ENCODE data around the gene ARMC8.

The ARMC8 gene

GRCh38 chr3:138308783-138309182 is 121.7 kb downstream of the ARMC8 start:
- DNase-seq (ENCODE audit: low spot score) = no peak

- DNase-seq (ENCODE audit: low spot score) = no peak
Observed at GRCh38 chr3:138310494-138310893, 123.4 kb downstream of the ARMC8 start.

- DNase-seq (ENCODE audit: low spot score) = no peak
Observed at GRCh38 chr3:138314751-138315150, 127.7 kb downstream of the ARMC8 start.

DNA sequence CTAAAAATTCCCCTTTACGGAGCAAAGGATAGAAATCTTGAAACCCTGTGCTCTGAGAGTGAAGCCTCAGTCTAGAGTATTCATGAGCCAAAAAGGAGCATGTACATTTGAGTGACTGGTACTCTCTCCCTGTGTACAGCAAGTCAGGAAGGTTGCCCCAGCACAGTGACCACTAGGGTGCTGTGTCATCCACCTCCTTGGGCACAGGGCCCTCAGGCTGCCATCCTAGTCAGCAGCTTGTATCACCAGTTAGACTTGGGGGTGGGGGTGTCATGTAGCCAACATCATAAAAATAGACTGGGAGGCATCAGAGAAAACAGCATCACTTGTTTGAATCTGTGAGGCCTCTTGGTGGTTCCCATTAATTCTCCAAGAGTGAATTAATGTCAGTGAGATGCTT is 130.6 kb downstream of the ARMC8 start:
- no peak for DNase-seq (ENCODE audit: low spot score)

DNA sequence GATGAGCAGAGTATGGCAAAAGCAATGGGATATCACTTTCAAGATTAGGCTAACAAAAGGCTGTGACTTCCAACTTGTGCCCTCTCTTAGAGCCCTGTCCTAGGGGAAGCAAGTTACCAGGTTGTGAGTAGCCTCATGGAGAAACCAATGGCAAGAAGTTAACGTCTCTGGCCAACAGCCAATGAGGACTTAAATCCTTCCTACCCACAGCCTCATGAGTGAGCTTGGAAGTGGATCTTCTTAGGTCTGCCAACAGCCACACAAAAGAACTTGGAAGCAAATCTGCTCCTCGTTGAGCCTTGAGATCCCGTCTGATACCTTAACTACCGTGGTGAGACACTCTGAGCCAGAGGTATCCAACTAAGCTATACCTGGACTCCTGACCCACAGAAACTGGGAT is 136.9 kb downstream of the ARMC8 start:
- DNase-seq (ENCODE audit: low spot score) = no peak

- no peak for DNase-seq (ENCODE audit: low spot score)
Observed at GRCh38 chr3:138325990-138326389, 138.9 kb downstream of the ARMC8 start.

DNA sequence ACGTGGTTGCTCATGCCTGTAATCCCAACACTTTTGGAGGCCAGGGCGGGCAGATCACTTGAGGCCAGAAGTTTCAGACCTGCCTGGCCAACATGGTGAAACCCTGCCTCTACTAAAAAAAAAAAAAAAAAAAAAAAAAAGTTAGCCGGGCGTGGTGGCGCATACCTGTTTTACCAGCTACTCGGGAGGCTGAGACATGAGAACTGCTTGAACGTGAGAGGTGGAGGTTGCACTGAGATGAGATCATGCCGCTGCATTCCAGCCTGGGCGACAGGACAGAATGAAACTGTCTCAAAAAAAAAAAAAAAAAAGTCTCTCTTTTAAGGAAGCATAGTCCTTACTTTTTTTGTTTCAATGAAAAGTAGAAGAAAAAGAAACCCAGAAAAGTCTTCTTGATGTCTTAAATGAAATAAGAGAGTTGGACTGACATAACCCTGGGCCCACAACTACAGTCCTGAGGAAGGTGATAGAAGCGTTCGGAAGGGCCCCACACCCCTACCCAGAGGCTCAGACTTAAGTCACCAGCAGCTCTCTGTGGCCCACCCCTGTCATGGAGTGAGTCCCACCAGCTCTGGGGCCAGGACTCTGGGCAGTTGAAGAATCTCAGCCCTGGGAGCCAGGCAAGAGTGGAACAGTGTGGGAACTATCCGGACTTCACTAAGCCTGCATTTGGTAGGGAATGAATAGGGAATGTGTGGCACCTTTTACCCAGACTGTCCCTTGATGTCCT is 139.9 kb downstream of the ARMC8 start:
- DNase-seq (ENCODE audit: low spot score) = no peak

GRCh38 chr3:138327831-138328230 is 140.7 kb downstream of the ARMC8 start:
- no peak for DNase-seq (ENCODE audit: low spot score)

DNA sequence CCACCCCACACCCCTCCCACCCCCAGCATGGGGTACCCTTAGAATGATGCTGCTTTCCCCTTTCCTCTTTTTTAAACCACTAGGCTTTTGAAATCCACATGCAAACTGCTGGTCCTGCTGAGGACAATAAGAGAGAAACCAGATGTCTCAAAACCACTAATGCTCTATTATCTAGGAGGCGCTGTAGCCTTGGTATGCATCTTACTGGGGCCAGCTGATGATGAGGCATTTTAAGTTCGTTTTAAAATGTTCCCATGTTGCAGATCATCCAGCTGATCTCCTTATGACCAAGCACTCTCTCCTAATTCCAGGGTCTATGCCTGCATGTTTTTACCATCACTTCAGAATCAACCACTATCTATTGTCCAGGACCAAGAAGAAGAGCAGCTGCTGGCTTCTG is 141.2 kb downstream of the ARMC8 start:
- no peak for DNase-seq (ENCODE audit: low spot score)

DNA sequence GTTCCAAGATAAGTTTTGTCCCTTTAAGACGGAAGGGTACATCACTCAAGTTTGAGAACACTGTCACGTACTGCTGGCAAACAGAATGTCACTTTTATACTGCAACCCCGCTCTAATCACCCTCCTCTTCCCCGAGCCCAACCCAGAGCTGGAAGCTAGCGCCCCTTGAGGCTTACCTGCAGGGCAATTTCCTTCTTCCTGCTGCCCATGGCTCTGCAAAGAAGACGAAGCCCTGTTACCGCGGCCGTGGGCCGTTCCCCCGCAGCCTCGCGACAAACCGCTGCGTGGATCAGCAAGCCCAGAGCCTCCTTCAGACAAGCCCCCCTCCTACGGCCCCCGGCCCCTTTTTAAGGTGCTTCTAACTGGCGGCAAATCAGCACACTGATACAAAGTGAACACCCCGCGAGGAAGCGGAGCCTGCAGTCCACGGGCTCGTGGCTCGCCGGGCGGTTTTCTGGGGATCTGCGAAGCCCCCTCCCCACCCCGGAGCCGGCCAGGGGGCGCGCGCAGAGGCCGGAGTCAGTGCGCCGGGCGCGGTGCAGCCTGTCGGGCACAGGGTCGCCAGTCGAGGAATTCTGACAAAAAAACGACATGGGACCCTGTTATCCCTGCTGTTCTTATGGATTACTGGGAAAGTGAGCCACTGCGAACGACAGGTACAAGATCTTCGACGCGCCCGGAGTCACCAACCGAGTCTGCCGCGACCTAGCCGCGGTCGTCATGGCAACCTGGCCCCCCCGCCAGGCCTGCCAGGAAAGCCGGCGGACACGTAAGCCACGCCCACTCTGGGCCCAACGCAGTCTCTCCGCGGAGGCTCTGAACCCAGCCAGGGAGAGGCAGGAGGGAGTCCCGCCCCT is 142.3 kb downstream of the ARMC8 start, which contains the start of gene NME9:
TSS of gene NME9 (minus strand) at position 725 of the 857 bp plus-strand sequence. CDS start at position 209, 516 bp downstream.
- DNase-seq (ENCODE audit: low spot score) = peak; percentile 87

- DNase-seq (ENCODE audit: low spot score) = no peak
Observed at GRCh38 chr3:138329984-138330293, 142.8 kb downstream of the ARMC8 start.

DNA sequence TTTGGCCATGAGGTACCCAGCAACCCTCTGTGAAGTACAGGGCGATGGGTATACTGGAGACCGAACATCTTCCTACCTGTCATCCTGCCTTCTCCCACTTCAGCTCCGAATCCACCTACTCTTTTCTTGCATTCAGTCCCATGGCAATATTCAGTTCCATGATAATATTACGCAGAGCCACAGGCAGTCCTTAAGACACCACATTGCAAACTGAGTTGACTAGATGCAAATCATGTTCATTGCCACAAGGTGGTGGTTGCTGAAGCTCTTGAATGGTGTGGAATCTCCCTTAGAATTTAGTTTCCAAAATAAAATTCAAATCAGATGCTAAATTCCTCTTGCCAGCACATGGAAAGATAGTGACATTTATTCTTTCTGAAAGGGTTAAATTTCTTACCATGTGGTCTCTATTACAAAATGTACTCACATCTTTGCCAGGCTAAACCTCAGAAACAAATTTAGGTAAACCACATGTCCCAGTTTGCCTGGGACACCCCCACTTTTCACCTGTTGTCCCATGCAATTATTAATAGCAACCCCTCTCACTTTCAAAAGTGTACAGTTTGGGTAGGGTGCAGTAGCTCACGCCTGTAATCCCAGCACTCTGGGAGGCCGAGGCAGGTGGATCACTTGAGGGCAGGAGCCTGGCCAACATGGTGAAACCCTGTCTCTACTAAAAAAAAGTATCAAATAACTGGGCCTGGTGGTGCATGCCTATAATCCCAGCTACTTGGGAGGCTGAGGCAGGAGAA is 144.2 kb downstream of the ARMC8 start:
- DNase-seq (ENCODE audit: low spot score) = no peak

DNA sequence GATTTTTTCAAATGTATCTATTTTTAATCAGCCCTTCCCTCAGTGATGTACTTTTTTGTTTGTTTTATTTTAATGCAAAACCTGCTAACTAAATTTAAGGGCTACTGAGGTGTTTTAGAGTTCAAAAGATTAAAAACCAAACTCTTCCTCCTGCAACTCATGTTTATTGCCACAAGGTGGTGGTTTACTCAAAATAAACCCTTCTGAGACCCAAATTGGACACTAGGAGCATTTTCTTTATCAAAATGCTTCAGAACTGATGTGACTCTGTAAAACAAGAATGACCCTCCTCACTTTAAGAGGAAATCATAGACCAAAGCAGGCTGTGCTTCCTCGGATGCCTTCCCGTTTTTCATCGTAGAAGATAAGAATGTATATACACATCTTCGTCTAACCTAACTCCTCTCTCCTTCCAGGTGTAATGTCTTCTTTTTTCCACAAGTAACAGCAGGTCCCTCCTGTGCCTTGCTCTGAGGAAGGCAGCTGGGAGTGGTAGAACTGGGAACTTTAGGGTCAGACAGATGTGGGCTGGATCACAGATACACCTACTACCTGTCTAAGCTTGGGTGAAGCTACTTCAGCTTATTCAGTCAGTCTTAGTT is 145.5 kb downstream of the ARMC8 start:
- peak; percentile 24 for DNase-seq (ENCODE audit: low spot score)

DNA sequence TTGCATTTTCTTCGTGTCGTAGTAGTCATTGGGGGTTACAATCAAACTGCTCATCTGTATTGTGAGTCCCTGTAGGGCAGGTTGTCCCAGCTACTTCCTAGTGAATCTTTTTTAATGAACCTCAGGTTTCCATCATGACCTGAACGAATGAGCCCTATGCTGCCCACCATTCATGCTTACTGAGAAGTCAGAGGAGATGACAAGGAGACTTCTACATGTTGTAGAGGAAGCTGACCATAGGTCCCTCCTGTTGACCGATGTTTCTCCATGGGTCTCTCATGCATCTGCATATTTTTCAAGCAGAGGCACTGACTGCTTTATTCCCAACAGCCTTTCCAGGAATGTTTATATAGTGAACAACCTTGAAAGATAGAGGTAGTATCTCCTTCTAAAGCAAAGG is 147.5 kb downstream of the ARMC8 start:
- DNase-seq (ENCODE audit: low spot score) = no peak

DNA sequence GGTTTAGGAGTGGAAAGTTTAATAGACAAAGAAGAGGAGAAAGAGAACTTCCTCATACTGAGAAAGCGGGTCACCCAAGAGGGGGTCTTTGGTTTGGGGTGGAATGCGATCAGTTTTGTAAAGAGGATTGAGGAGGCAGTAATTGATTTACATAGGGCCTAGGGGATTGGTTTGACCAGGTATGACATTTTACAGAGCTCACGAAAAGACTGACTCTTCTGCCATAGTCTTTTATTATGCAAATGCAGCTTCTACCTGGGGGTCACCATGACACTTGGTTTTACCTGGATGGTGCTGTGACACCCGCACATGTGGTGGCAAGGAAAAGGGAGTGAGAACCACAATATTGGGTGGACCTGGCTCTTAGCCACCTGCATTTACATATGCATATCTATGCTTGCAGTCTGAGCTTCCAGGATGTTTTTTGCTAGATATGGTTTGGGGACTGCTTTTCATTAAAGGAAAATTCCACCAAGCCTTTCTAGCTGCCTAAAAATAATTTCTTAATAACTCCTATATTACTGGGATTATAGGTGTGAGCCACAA is 149.4 kb downstream of the ARMC8 start:
- no peak for DNase-seq (ENCODE audit: low spot score)

DNA sequence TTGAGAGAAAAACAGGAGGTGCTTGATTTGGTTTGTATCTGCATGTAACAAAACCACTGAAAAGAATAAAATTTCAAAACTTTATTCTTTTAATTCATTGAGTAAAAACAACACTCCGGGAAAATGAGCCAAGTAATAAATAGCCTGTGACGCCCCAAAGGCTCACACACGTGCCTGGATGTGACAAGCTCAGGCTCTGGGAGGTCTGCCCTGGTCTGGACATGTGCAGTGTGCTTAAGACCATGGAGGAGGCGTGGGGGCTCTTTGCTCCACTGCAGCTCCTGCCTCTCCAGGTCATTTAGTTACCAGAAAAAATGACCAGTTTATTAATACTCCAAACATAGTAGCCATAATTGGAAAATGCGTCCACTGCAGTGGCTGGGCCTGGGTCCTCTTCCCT is 151.1 kb downstream of the ARMC8 start:
- DNase-seq (ENCODE audit: low spot score) = no peak

GRCh38 chr3:138338811-138339210 is 151.7 kb downstream of the ARMC8 start:
- DNase-seq (ENCODE audit: low spot score) = no peak

GRCh38 chr3:138340511-138340910 is 153.4 kb downstream of the ARMC8 start:
- DNase-seq (ENCODE audit: low spot score) = no peak

- DNase-seq (ENCODE audit: low spot score) = no peak
Observed at GRCh38 chr3:138344754-138345153, 157.7 kb downstream of the ARMC8 start.
